Measurements from ENCODE around the gene ZNF860. TPM values are rescaled to one million over a fixed set of nuclear protein-coding genes. Genes with fewer than 3 reads are reported as not detected.

Gene ZNF860
- total and polyA plus RNA-seq, 2 of the 4 experiments (the other 2 are of a cell fraction): 0.18 to 0.26 TPM

DNA sequence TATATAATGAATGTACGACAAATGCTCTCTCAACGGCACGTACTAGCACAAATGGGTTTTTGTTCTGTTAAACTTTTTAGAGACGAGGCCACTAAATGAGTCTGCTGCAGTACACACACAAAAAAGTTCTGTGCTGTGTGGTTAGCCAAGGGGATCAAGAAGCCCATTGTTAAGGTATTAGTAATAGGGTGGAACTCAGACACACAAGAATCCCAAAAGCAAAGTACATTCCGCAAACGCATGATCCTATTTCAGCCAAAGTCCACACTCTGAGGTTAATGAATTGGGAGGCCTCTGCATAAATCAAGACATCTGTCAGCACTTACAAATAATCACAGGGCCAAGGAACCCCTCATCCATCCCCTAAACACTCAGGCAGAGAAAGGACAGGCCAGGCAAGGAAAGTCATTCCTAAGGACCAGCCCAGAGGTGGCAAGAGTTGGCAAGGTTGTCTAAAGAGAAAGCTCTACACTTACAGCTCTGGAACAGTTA is 12.6 kb upstream of the ZNF860 start:
- Histone ChIP-seq H3K23ac (ENCODE audit: low read depth, low read length) (peak overlapping the region; percentile 36; the same call in 1 of the 2 replicates), H3K27me3 (ENCODE audit: control insufficient read depth, insufficient read depth, low read length) (no peaks in the 10 kb centered on the region), H3K79me1 (ENCODE audit: low read depth in 1 of 2, low read length in 2 of 2) (peaks cover 15 to 32% of the 10 kb centered on the region in 2 experiments; a peak in 3 of 4 replicates), H3K4me1 (ENCODE audit: control insufficient read depth, insufficient read depth, low read length) (peaks cover 10% of the 10 kb centered on the region), H3K4me2 (ENCODE audit: low read depth, low read length) (peak overlapping the region; percentile 76), H4K8ac (ENCODE audit: low read depth in 2 of 2, low read length in 2 of 2) (peak overlapping the region; percentile 8 to 77; a peak in 3 of 4 replicates), H2BK15ac (ENCODE audit: low read depth, low read length) (peak overlapping the region; percentile 22; the same call in 2 of the 3 replicates), H2BK5ac (ENCODE audit: low read depth, low read length, poor library complexity, severe bottlenecking) (peak overlapping the region; percentile 97), H3K9me1 (ENCODE audit: insufficient read depth, low read length) (peaks cover 7% of the 10 kb centered on the region), H4K20me1 (ENCODE audit: insufficient read depth, low read length) (peaks cover 4% of the 10 kb centered on the region; the same call in 1 of the 2 replicates), H2AK5ac (ENCODE audit: low read depth, low read length) (peak overlapping the region; percentile 90; the same call in 1 of the 2 replicates), H3K18ac (ENCODE audit: low read depth, low read length) (peak overlapping the region; percentile 45), H2AFZ (replicated peaks; ENCODE audit: low read length, poor library complexity) (peak overlapping the region; percentile 61), H3K27ac (ENCODE audit: insufficient read depth, low read length) (peak overlapping the region; percentile 89), H3K4ac (ENCODE audit: low read depth, low read length) (peak overlapping the region; percentile 80), H2BK20ac (ENCODE audit: low read depth, low read length) (peak overlapping the region; percentile 90), H4K91ac (ENCODE audit: insufficient read depth, low read depth, low read length) (peak overlapping the region; percentile 88), H3K4me3 (ENCODE audit: insufficient read depth, low read depth, low read length) (no peak overlapping the region), H2BK120ac (ENCODE audit: low read depth, low read length) (peak overlapping the region; percentile 94), H3K36me3 (ENCODE audit: control insufficient read depth, insufficient read depth, low read length) (no peaks in the 10 kb centered on the region), H3K9ac (ENCODE audit: low read depth, low read length) (peak overlapping the region; percentile 33; the same call in 1 of the 2 replicates), H4K5ac (ENCODE audit: low read depth, low read length) (peak overlapping the region; percentile 28), H3K9me3 (ENCODE audit: control insufficient read depth, insufficient read depth, low read length) (no peaks in the 10 kb centered on the region), H3K56ac (ENCODE audit: extremely low read depth, insufficient read depth, low read length) (peak overlapping the region; percentile 71), H3K14ac (replicated peaks; ENCODE audit: low read depth, low read length) (peak overlapping the region; percentile 58), H2AK9ac (replicated peaks; ENCODE audit: low read depth, low read length, poor library complexity) (no peak overlapping the region)
- in situ Hi-C loops (cut with MboI; ENCODE audit: low sequenced_read_pairs) (no loop called here), intact Hi-C loops (cut with micrococcal nuclease) (loop anchor here (1.0 kb wide), 2 partner anchors 12 to 437 kb away; partner anchors contain the start of genes OSBPL10, STT3B and ZNF860), dilution Hi-C loops (cut with HindIII; ENCODE audit: low sequenced_read_pairs, unreplicated experiment) (no loop called here)
- peak; percentile 91 for ATAC-seq (ENCODE audit: low read depth)
- peak; percentile 73 for TF ChIP-seq FOS (IDR thresholded peaks at IDR 0.05; ENCODE audit: low read depth, low read length)
- TF ChIP-seq MAZ (IDR thresholded peaks at IDR 0.05; ENCODE audit: borderline replicate concordance, low read depth, low read length): no peak
- TF ChIP-seq RCOR1 (IDR thresholded peaks at IDR 0.05; ENCODE audit: insufficient replicate concordance, low read length): peak; percentile 15
- TF ChIP-seq BHLHE40 (IDR thresholded peaks at IDR 0.05; ENCODE audit: low read depth, low read length): peak; percentile 49
- WGBS, 2 experiments (ENCODE audit: extremely low coverage in 2 of 2, insufficient read length in 1 of 2): no CpG with 5 or more reads among the region's 6 CpGs
- ChIA-PET CTCF (no interaction called here), POLR2A (ENCODE audit: unreplicated experiment) (no interaction called here)
- no TSS peak for BruUV-seq (replicated peaks)
- peak; percentile 93 for DNase-seq

All from IMR-90 (cell line).